ENCODE data around the gene GRM2.

GRM2 gene

DNA sequence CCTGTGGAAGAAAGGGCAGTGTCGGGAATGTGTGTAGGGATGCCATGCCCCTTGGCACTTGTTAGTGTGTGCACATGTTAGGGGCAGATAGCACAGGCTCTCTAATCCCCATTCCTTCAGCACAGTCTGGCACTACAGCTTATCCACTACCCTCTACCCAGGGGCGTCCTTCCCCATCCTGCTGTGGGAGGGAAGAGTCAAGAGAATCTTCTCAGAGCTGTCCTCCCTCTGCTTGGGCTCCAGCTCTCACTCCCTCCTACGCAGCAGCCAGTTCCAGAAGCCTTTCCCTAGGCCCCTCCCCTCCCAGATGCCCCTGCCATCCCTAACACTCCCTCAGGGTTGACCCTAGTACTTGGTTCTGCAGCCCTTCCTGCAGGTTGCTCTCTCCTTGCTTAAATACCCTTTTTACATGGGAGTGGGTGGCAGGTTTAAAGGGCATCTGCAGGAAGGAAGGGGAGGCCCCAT lies 815 bp upstream of the GRM2 start:
- Histone ChIP-seq H4K20me1 (ENCODE audit: insufficient read depth, low read length) (no peaks in the 10 kb centered on the region), H3K27me3 (replicated peaks; ENCODE audit: insufficient read depth, low read length) (no peaks in the 10 kb centered on the region), H3K4me2 (ENCODE audit: low read depth, low read length) (no peak overlapping the region), H3K9me2 (replicated peaks; ENCODE audit: insufficient read depth, low read length) (no peaks in the 10 kb centered on the region), H2AFZ (ENCODE audit: low read length) (no peak overlapping the region), H3K4me3 (ENCODE audit: low read length) (no peak overlapping the region), H3K27ac (ENCODE audit: low read length) (no peak overlapping the region), H3K36me3 (replicated peaks; ENCODE audit: insufficient read depth, low read length) (no peaks in the 10 kb centered on the region), H3K9me3 (replicated peaks; ENCODE audit: insufficient read depth, low read length) (no peaks in the 10 kb centered on the region), H3K9ac (ENCODE audit: low read length) (no peak overlapping the region), H3K4me1 (ENCODE audit: low read length) (no peaks in the 10 kb centered on the region), H3K79me2 (ENCODE audit: low read length) (no peaks in the 10 kb centered on the region), H3F3A (ENCODE audit: insufficient read depth, low read length) (no peaks in the 10 kb centered on the region)
- DNase-seq: no peak
- TF ChIP-seq, protein P1, sequence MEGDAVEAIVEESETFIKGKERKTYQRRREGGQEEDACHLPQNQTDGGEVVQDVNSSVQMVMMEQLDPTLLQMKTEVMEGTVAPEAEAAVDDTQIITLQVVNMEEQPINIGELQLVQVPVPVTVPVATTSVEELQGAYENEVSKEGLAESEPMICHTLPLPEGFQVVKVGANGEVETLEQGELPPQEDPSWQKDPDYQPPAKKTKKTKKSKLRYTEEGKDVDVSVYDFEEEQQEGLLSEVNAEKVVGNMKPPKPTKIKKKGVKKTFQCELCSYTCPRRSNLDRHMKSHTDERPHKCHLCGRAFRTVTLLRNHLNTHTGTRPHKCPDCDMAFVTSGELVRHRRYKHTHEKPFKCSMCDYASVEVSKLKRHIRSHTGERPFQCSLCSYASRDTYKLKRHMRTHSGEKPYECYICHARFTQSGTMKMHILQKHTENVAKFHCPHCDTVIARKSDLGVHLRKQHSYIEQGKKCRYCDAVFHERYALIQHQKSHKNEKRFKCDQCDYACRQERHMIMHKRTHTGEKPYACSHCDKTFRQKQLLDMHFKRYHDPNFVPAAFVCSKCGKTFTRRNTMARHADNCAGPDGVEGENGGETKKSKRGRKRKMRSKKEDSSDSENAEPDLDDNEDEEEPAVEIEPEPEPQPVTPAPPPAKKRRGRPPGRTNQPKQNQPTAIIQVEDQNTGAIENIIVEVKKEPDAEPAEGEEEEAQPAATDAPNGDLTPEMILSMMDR (IDR thresholded peaks at IDR 0.05; ENCODE audit: low read length): no peak
- TF ChIP-seq EZH2phosphoT487 (IDR thresholded peaks at IDR 0.05; ENCODE audit: low read length) (no peak), EZH2 (optimal IDR thresholded peaks at IDR 0.05; ENCODE audit: low read depth, low read length) (no peak)

DNA sequence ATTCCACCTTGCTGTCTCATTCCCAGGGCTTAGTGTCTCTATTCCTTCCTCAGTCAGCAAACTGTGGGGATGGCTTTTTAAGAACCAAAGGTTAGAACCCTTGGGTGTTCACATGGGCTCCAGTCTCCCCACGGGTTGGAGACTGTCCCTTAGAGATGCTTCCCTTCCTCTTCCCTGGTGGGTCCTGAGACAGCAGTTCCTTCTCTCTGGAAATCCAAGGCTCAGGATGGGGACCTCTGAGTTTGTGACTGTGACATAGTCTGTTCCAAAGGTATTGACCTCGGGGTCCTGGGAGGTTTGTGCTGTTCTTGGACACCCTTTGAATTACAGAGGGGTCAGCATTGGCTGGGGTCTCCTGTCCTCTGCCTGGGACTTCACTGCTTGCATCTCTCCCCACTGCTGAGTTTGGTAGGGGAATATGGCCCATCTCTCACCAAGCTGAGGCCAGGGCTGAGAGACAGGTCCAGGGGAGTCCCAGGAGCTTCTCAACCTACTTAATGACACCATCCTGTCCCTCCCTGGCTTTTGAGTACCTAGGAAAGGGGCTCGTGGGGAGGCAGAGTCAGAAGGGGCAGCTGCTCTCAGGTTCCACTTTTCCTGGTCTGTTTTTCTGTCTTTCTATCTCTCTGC lies 1.5 kb downstream of the GRM2 start:
- TF ChIP-seq EZH2 (optimal IDR thresholded peaks at IDR 0.05; ENCODE audit: low read depth, low read length) (no peak), EZH2phosphoT487 (IDR thresholded peaks at IDR 0.05; ENCODE audit: low read length) (no peak)
- TF ChIP-seq, protein P1 (IDR thresholded peaks at IDR 0.05; ENCODE audit: low read length): no peak
- no peaks in the 10 kb centered on the region for H3K27me3 ChIP-seq (replicated peaks; ENCODE audit: insufficient read depth, low read length)
- no peak overlapping the region for H2AFZ ChIP-seq (ENCODE audit: low read length)
- no peak overlapping the region for H3K4me2 ChIP-seq (ENCODE audit: low read depth, low read length)
- no peaks in the 10 kb centered on the region for H3K36me3 ChIP-seq (replicated peaks; ENCODE audit: insufficient read depth, low read length)
- H3K4me1 ChIP-seq (ENCODE audit: low read length): no peaks in the 10 kb centered on the region
- H4K20me1 ChIP-seq (ENCODE audit: insufficient read depth, low read length): no peaks in the 10 kb centered on the region
- H3K9me2 ChIP-seq (replicated peaks; ENCODE audit: insufficient read depth, low read length): no peaks in the 10 kb centered on the region
- H3K4me3 ChIP-seq (ENCODE audit: low read length): no peak overlapping the region
- H3K27ac ChIP-seq (ENCODE audit: low read length): no peak overlapping the region
- no peaks in the 10 kb centered on the region for H3F3A ChIP-seq (ENCODE audit: insufficient read depth, low read length)
- no peak overlapping the region for H3K9ac ChIP-seq (ENCODE audit: low read length)
- DNase-seq: no peak
- no peaks in the 10 kb centered on the region for H3K79me2 ChIP-seq (ENCODE audit: low read length)
- H3K9me3 ChIP-seq (replicated peaks; ENCODE audit: insufficient read depth, low read length): no peaks in the 10 kb centered on the region

DNA sequence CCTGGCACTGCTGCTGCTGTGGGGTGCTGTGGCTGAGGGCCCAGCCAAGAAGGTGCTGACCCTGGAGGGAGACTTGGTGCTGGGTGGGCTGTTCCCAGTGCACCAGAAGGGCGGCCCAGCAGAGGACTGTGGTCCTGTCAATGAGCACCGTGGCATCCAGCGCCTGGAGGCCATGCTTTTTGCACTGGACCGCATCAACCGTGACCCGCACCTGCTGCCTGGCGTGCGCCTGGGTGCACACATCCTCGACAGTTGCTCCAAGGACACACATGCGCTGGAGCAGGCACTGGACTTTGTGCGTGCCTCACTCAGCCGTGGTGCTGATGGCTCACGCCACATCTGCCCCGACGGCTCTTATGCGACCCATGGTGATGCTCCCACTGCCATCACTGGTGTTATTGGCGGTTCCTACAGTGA lies 2.1 kb downstream of the GRM2 start:
- no peak for DNase-seq
- H3K79me2 ChIP-seq (ENCODE audit: low read length): no peaks in the 10 kb centered on the region
- H3K9me2 ChIP-seq (replicated peaks; ENCODE audit: insufficient read depth, low read length): no peaks in the 10 kb centered on the region
- H4K20me1 ChIP-seq (ENCODE audit: insufficient read depth, low read length): no peaks in the 10 kb centered on the region
- TF ChIP-seq, protein P1 (IDR thresholded peaks at IDR 0.05; ENCODE audit: low read length): no peak
- no peak for TF ChIP-seq EZH2 (optimal IDR thresholded peaks at IDR 0.05; ENCODE audit: low read depth, low read length)
- no peak for TF ChIP-seq EZH2phosphoT487 (IDR thresholded peaks at IDR 0.05; ENCODE audit: low read length)
- no peak overlapping the region for H3K4me2 ChIP-seq (ENCODE audit: low read depth, low read length)
- H2AFZ ChIP-seq (ENCODE audit: low read length): no peak overlapping the region
- no peaks in the 10 kb centered on the region for H3K4me1 ChIP-seq (ENCODE audit: low read length)
- H3F3A ChIP-seq (ENCODE audit: insufficient read depth, low read length): no peaks in the 10 kb centered on the region
- no peaks in the 10 kb centered on the region for H3K9me3 ChIP-seq (replicated peaks; ENCODE audit: insufficient read depth, low read length)
- no peaks in the 10 kb centered on the region for H3K36me3 ChIP-seq (replicated peaks; ENCODE audit: insufficient read depth, low read length)
- no peak overlapping the region for H3K27ac ChIP-seq (ENCODE audit: low read length)
- no peak overlapping the region for H3K4me3 ChIP-seq (ENCODE audit: low read length)
- no peaks in the 10 kb centered on the region for H3K27me3 ChIP-seq (replicated peaks; ENCODE audit: insufficient read depth, low read length)
- H3K9ac ChIP-seq (ENCODE audit: low read length): no peak overlapping the region

Data from MM.1S (cell line).